ENCODE results near the gene VSIG10L2.

GRCh38 chr11:126002181-126002580, 56.3 kb downstream of the VSIG10L2 start:
- no peak for TF ChIP-seq CTCF (conservative IDR thresholded peaks at IDR 0.05)
- no peak for TF ChIP-seq EZH2 (IDR thresholded peaks at IDR 0.05; ENCODE audit: low read depth)
